Neutrophil (primary cell): ENCODE data around the gene IL2RA.

Experiments used
- H3K27ac ChIP-seq: fragments of 200-600 bp; sonication (generic); 2 replicates; pipeline ENCODE4 v1.5.1; 2016; ENCODE audit warnings: mild to moderate bottlenecking, moderate library complexity
- H3K27me3 ChIP-seq: fragments of 200-600 bp; sonication (generic); 2 replicates; pipeline ENCODE4 v1.6.0; 2016; ENCODE audit warnings: mild to moderate bottlenecking
- H3K36me3 ChIP-seq: fragments of 200-600 bp; sonication (generic); 2 replicates; pipeline ENCODE4 v1.5.1; 2017
- H3K4me1 ChIP-seq, 2 experiments: fragments of 200-600 bp in 1 of 2; sonication (generic) in 1 of 2; 1 replicate in 1 of 2; 2 replicates in 1 of 2; pipeline versions ENCODE4 v1.5.1 to v1.6.1; 2013 to 2016; ENCODE audit warnings: low read depth in 1 of 2, low read length in 1 of 2, mild to moderate bottlenecking in 1 of 2, moderate library complexity in 1 of 2; ENCODE audit not compliant: control insufficient read depth in 1 of 2, insufficient read depth in 1 of 2
- H3K4me3 ChIP-seq, 2 experiments: fragments of 200-600 bp in 1 of 2; sonication (generic) in 1 of 2; 1 replicate in 1 of 2; 2 replicates in 1 of 2; pipeline ENCODE4 v1.5.1; 2013 to 2016; ENCODE audit warnings: low read depth in 1 of 2, low read length in 1 of 2, mild to moderate bottlenecking in 1 of 2, moderate library complexity in 1 of 2
- H3K9me3 ChIP-seq: fragments of 200-600 bp; sonication (generic); 2 replicates; pipeline ENCODE4 v1.5.1; 2016
- TF ChIP-seq, protein P1 (sequence below): fragments of 200-600 bp; sonication (generic); IDR thresholded peaks from 2 replicates; pipeline ENCODE4 v1.5.1; 2016; ENCODE audit warnings: antibody characterized with exemption

The IL2RA gene

DNA sequence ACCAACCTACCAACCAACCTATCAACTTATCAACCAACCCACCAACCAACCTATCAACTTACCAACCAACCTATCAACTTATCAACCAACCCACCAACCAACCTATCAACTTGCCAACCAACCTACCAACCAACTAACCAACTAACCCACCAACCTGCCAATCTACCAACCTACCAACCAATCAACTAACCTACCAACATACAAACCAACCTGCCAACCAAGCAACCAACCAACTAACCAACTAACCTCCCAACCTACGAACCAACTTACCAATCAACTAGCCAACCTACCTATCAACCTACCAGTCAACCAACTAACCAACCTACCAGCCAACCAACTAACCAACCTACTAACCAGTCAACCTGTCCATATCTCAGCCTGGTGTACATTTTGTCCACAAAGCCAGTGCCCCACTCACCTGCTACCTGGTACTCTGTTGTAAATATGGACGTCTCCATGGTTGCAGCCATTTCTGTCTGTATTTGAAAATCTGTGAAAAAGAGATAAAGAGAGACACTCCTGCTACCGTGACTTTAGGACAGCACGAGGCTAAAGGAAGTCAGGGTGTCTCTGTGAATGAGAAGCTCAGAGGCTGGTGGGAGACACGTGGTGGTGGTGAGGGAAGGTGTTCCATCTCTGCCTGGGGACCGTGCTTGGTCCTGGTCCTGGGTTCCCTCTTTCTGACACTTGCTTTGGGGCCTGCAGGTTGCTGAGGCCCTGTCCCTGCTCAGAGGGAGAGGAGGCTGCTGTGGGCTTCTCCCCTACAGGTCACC is 43.0 kb downstream of the IL2RA start:
- TF ChIP-seq, protein P1, sequence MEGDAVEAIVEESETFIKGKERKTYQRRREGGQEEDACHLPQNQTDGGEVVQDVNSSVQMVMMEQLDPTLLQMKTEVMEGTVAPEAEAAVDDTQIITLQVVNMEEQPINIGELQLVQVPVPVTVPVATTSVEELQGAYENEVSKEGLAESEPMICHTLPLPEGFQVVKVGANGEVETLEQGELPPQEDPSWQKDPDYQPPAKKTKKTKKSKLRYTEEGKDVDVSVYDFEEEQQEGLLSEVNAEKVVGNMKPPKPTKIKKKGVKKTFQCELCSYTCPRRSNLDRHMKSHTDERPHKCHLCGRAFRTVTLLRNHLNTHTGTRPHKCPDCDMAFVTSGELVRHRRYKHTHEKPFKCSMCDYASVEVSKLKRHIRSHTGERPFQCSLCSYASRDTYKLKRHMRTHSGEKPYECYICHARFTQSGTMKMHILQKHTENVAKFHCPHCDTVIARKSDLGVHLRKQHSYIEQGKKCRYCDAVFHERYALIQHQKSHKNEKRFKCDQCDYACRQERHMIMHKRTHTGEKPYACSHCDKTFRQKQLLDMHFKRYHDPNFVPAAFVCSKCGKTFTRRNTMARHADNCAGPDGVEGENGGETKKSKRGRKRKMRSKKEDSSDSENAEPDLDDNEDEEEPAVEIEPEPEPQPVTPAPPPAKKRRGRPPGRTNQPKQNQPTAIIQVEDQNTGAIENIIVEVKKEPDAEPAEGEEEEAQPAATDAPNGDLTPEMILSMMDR: no peak
- Histone ChIP-seq H3K36me3 (no peaks in the 10 kb centered on the region), H3K27ac (no peak overlapping the region)

DNA sequence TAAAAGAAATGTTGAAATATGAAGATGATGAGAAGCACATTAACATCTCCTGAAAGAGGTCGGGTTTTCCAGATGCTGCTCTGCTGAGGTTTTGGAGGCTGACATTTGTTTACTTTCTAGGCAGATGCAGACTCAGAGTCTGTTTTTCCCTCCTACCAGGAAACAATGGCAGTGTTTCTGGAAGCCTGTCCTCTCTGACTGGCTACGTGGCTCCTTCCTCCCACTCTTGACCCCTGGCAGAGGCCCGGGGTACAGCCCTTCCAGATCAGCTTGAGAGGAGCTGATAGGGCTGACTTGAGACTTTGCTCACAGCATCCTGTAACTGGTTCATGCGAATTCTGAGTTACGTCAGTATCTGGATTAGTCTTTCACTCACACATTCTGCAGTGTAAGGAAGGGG is 43.7 kb downstream of the IL2RA start:
- Histone ChIP-seq H3K36me3 (no peaks in the 10 kb centered on the region), H3K9me3 (no peaks in the 10 kb centered on the region), H3K27ac (no peak overlapping the region), H3K27me3 (no peaks in the 10 kb centered on the region), H3K4me1 (no peaks in the 10 kb centered on the region), H3K4me3 (no peak overlapping the region)
- TF ChIP-seq, protein P1: no peak

More for the DNA sequence above, 43.0 kb downstream of the IL2RA start:
- H3K9me3 ChIP-seq: no peaks in the 10 kb centered on the region
- H3K27me3 ChIP-seq: no peaks in the 10 kb centered on the region
- H3K4me1 ChIP-seq: no peaks in the 10 kb centered on the region
- H3K4me3 ChIP-seq: no peak overlapping the region

DNA sequence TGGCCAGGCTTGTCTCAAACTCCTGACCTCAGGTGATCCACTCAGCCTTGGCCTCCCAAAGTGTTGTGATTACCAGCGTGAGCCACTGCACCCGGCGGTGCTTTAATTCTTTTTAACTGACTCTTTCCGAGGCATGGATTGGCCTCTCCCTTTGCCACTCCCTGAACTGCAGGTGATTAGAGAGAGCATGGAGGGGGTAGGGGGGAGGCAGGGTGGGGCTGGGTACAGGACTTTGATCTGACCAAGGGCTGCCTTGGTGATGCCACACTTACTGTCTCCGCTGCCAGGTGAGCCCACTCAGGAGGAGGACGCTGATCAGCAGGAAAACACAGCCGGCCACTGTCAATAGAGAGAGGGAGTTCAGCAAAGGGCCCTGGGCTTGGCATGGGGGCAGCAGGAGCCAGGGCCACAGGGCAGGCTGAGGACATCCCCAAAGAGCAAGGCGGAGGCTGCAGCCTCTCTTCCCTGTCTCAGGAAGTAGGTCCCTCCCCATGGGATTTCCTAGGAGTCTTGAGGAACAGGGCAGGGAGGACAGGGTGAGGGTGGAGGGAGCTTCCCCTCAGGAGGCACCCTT is 44.3 kb downstream of the IL2RA start:
- no peaks in the 10 kb centered on the region for H3K9me3 ChIP-seq
- H3K4me1 ChIP-seq: no peaks in the 10 kb centered on the region
- no peaks in the 10 kb centered on the region for H3K36me3 ChIP-seq
- H3K27me3 ChIP-seq: no peaks in the 10 kb centered on the region
- TF ChIP-seq, protein P1: no peak
- H3K4me3 ChIP-seq: no peak overlapping the region
- H3K27ac ChIP-seq: no peak overlapping the region

DNA sequence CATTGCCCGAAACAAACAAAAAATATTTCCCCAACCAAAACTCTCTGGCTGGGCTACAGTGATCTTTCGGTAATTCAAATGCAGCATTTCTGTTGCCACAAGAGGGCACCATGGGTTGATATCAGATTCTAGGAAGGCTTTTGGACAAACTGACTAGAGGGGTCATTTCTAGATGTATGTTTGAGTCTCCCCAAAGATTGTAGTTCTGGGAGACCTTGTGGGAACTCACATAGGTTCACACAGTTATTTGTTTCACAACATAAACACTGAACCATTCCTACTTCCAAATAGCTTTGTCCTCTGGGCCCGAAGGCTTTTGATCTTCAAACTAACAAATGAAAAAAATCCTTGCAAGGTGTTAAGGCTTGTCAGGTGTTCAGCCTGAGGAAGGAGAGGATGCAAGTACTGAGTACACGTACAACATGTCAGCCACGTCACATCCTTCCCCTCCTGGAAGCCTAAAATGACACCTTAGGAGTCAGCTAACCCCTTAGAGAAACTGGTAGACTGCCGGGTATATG is 47.9 kb downstream of the IL2RA start:
- TF ChIP-seq, protein P1: no peak
- Histone ChIP-seq H3K36me3 (no peaks in the 10 kb centered on the region), H3K4me1 (no peaks in the 10 kb centered on the region), H3K4me3 (no peak overlapping the region), H3K27ac (no peak overlapping the region), H3K9me3 (no peaks in the 10 kb centered on the region), H3K27me3 (no peaks in the 10 kb centered on the region)

DNA sequence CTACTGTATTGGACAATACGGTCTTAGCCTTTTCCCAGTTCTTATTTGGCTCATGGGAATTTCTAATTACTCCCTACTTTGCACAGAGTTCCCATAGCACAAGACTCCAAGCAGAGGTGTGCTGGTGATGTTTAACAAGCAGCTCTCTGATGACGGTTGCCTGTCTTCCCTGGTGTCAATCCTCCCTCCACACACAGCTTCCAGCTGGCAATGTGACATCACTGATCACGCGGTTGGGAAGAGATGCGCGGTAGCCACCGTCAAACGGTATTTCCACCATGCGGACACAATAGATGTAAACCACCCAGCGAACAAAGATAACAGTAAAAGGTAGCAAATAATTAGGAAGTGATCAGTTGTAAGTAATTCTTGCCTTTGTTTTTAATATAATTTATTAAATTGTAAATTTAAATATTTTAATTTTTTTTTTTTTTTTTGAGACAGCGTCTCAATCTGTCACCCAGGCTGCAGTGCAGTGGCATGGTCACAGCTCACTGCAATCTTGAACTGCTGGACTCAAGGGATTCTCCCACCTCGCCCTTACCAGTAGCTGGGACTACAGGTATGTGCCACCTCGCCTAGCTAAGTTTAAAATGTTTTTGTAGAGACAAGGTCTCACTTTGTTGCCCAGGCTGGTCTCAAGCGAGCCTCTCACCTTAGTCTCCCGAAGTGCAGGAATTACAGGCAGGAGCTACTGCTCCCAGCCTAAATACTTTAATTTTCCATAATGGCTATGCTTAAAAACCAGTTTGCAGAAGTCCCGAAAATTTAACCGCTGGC is 48.6 kb downstream of the IL2RA start:
- Histone ChIP-seq H3K27ac (no peak overlapping the region), H3K4me1 (no peaks in the 10 kb centered on the region), H3K36me3 (no peaks in the 10 kb centered on the region), H3K27me3 (no peaks in the 10 kb centered on the region), H3K9me3 (no peaks in the 10 kb centered on the region), H3K4me3 (no peak overlapping the region)
- TF ChIP-seq, protein P1: no peak
